ENCODE data around the gene GHDC. TPM values are rescaled to one million over a fixed set of nuclear protein-coding genes. Genes with fewer than 3 reads are reported as not detected.
"Not testable (repeated sequence)": the region's sequence is repeated elsewhere in the genome, so short reads cannot be mapped to it uniquely, and the experiment has no call there.

GHDC gene
- total RNA-seq, 1 donor from 2014 or later = 12.1 TPM

DNA sequence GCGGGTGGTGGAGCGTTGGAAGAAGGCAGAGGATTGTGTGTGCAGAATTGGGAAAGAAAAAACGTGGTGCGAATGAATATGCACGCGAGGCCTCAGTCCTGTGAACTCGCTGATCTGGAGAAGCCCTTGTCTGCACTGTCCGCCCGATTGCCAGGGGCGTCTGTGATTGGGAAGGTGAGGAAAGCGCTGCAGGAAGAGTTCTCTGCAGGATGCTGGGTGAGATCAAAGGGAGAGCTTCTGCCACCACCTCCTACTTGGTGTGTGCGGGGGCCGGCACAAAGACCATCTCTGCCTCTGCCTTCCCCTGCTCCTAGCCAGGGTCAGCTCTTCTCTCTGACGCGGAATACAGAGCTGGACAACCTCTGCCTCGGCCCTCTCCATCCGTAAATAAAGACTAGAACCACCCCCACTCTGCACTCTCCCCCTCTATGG is 38.7 kb downstream of the GHDC start:
- DNase-seq (ENCODE audit: low read depth in 2 of 2) = no peak

DNA sequence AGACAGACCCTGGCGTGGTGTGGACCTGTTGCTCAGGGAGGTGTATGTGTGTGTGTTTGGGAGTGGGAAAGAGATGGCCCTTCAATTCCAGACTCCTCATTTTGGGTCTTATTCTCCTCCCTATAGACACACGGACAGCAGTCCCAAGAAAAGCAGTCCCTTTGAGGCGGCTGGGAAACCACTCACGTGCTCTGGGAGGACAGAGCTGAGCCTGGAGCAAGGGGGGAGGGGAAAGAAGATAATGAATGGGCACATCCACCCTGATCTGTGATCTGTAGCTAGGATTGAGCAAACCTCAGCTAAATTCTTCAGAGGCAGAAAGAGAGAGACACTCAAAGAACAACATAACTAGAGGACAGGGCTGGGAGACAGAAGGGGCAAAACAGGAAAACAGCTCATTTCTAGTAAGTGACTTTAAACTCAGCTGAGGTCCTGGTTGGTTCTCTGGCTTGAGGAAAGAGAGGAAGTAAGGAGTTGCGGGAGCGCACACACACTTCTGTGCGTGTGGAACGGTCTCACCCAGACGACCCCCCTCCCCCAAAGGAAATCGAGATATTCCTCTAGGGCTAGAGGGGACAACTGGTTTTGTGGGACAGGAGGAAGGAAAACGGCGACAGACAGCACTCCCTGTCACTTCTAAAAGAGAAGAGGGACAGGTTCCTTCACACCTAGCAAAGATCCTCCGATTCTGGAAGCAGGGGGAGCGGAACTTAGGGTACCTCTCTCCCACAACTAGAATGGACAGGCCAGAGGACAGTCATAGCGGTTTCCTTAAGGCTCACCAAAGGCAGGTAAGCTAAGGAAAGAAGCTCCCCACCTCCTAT is 40.2 kb downstream of the GHDC start:
- peak in 1 of 2 donors; percentile 76 for DNase-seq (ENCODE audit: low read depth in 2 of 2)

DNA sequence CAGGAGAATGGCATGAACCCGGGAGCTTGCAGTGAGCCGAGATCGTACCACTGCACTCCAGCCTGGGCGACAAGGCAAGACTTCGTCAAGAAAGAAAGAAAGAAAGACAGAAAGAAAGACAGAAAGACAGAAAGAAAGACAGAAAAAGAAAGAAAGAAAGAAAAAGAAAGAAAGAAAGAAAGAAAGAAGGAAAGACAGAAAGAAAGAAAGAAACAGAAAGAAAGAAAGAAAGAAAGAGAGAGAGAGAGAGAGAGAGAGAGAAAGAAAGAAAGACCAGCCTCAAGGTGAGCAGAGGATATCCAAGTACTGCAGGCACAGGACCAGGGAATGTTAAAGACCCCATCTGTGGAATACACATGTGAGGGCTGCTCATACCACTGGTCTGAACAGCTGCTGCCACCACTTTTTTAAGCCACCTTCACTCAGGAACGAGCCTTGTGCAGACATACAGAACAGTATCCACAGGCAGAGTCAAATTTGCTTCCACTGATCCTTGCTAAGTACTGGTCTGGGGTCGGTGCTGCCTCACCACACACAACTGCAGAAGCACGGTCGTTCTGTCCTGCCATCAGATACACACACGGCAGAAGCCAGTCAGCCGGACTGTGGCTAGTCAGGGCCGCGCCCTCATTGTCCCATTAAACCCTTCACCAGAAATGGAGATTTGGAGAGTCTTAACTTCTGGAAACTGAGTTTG is 47.2 kb downstream of the GHDC start:
- no peak for DNase-seq (ENCODE audit: low read depth in 2 of 2)

DNA sequence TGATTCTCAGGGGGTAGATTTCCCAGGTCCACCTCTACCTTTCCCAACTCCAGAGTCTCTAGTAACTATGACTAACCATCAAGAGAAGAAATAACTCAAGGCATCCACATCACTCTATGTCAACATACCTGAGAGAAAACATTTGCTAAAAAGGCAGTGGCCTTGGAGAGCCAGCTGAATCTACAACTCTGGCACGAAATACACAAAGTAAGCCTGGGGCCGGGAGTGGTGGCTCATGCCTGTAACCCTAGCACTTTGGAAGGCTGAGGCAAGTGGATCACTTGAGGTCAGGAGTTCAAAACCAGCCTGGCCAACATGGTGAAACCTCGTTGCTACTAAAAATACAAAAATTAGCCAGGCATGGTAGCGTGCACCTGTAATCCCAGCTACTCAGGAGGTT is 51.2 kb downstream of the GHDC start:
- DNase-seq (ENCODE audit: low read depth in 2 of 2) = not testable (repeated sequence)

DNA sequence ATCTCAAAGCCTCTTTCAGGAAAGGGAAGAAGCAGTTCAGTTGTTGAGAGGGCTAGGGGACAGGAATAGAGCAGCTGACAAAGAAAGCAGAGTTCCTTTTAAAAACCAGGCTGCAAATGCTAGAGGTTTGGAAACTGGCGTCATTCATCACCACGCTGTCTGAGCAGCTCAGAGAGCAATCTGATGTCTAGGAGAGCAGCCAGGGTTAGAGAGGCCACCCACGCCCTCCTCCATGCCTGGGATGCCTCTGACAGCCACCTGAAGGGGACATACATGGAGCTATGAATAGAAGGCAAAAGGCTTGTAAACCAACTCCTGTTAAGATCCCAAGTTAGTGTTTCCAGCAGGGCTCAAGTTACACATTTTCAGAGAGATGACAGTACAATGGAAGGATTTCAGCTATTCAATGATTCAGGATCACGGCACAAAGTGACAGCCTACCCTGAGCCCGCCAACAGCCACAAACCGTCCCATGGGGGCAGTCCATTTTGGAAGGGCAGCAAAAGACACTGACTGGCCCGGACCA is 51.9 kb downstream of the GHDC start:
- no peak for DNase-seq (ENCODE audit: low read depth in 2 of 2)

DNA sequence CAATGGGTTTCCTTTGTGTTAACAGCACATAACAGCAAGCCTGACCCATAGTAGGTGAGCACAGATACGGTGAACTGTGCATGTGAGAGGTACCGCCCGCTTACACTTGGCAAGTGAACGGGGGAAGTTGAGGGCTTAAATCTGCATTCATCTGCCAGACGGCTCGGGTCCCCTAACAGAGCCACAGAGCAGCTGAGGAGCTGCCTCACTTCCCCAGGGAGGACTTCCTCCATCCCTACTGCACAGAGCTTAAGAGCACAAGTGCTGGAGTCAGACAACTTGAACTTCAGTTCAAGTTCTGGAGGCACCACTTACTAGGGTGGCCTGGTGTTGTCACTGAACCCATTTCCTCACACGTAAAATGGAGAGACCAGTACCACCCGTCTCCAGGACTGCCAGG is 52.9 kb downstream of the GHDC start:
- no peak for DNase-seq (ENCODE audit: low read depth in 2 of 2)

DNA sequence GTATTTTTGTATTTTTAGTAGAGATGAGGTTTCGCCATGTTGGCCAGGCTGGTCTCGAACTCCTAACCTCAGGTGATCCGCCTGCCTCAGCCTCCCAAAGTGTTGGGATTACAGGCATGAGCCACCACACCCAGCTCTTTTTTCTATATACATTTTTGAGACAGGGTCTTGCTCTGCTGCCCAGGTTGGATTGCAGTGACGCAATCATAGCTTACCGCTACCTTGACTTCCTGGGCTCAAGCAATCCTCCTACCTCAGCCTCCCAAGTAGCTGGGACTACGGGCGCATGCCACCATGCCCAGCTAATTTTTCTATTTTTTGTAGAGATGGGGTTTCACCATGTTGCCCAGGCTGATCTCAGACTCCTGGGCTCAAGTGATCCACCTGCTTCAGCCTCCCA is 53.6 kb downstream of the GHDC start:
- not testable (repeated sequence) for DNase-seq (ENCODE audit: low read depth in 2 of 2)

Other genes starting within 250 kb of the GHDC start
- 46.1 and 63.1 TPM in 2 replicates for gene CNP, start 227.7 kb downstream of the GHDC start, total RNA-seq
- gene DNAJC7, start 177.1 kb downstream of the GHDC start, total RNA-seq = 56.9 and 59.8 TPM in 2 replicates
- 32.2 and 45.9 TPM in 2 replicates for gene NKIRAS2, start 174.4 kb downstream of the GHDC start, total RNA-seq
- gene C17orf113, start 143.9 kb downstream of the GHDC start, total RNA-seq = 0.13 and 0.25 TPM in 2 replicates
- under 0.01 TPM in 1 of 2 replicates, not detected in the other for gene ZNF385C, start 96.0 kb downstream of the GHDC start, total RNA-seq
- gene DHX58, start 81.8 kb downstream of the GHDC start, total RNA-seq = 3.5 TPM in 2 replicates
- gene KAT2A, start 73.1 kb downstream of the GHDC start, total RNA-seq = 4.5 and 10.0 TPM in 2 replicates
- under 0.01 TPM in 1 of 2 replicates, not detected in the other for gene HSPB9, start 71.7 kb downstream of the GHDC start, total RNA-seq
- gene RAB5C, start 39.5 kb downstream of the GHDC start, total RNA-seq = 69.6 and 135 TPM in 2 replicates
- under 0.01 and 0.13 TPM in 2 replicates for gene KCNH4, start 13.4 kb downstream of the GHDC start, total RNA-seq
- gene HCRT, start 9.0 kb downstream of the GHDC start, total RNA-seq = not detected in 2 replicates
- gene STAT5B, start 81.9 kb upstream of the GHDC start, total RNA-seq = 25.2 and 31.5 TPM in 2 replicates
- gene STAT5A, start 94.0 kb upstream of the GHDC start, total RNA-seq = 41.8 and 45.9 TPM in 2 replicates
- gene STAT3, start 193.9 kb upstream of the GHDC start, total RNA-seq = 68.8 and 99.2 TPM in 2 replicates
- 362 and 404 TPM in 2 replicates for gene CAVIN1, start 228.8 kb upstream of the GHDC start, total RNA-seq

Measured in dermis microvascular lymphatic vessel endothelial cell (primary cell).